ENCODE data around the gene NLRX1.
A peak's percentile ranks its signal among the peaks of the same experiment; 100 is the strongest.

DNA sequence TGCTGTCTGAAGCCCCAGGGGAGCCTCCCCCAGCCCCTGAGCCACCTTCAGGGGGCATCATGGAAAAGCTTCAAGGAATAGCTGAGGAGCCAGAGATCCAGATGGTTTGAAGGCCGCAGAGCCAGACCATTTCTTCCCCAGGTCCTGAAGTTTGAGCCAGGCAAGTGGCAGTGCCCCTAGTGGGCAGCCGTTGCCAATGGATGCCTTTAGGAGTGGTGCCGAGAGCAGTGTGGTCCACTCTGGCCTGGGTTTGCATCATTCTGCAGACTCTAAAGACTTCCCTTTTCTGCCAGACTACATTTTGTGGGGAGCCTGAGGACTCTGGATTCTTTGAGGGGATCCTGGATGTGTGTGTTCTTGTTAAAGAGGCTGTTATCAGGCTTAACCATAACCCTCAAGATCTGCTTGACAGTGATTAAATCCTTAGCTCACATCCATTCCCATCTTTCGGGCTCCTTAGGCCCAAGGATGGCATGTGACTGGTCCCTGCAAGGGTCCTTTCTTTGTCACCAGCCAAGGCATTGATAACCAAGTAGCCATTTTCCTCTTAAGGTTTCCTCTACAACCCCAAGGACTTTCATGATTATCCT, 34.0 kb upstream of the NLRX1 start:
- no peak for TF ChIP-seq EP300 (IDR thresholded peaks at IDR 0.05)
- TF ChIP-seq, protein P1, sequence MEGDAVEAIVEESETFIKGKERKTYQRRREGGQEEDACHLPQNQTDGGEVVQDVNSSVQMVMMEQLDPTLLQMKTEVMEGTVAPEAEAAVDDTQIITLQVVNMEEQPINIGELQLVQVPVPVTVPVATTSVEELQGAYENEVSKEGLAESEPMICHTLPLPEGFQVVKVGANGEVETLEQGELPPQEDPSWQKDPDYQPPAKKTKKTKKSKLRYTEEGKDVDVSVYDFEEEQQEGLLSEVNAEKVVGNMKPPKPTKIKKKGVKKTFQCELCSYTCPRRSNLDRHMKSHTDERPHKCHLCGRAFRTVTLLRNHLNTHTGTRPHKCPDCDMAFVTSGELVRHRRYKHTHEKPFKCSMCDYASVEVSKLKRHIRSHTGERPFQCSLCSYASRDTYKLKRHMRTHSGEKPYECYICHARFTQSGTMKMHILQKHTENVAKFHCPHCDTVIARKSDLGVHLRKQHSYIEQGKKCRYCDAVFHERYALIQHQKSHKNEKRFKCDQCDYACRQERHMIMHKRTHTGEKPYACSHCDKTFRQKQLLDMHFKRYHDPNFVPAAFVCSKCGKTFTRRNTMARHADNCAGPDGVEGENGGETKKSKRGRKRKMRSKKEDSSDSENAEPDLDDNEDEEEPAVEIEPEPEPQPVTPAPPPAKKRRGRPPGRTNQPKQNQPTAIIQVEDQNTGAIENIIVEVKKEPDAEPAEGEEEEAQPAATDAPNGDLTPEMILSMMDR (IDR thresholded peaks at IDR 0.05): peak in 3 of 5 experiments; percentile 21 to 37 (median 30)
